Measurements from ENCODE around the gene PAX7. TPM values are rescaled to one million over a fixed set of nuclear protein-coding genes. Genes with fewer than 3 reads are reported as not detected.

Gene PAX7
- total RNA-seq, 2 experiments from 2014 or later, result not detected

- H3K4me3 Mint-ChIP-seq, result no peak overlapping the region
- no peak overlapping the region for H3K27ac ChIP-seq (ENCODE audit: low read depth in 1 of 2, low read length in 2 of 2)
- no peaks in the 10 kb centered on the region for H3K9me3 Mint-ChIP-seq
- peaks cover 61% of the 10 kb centered on the region for H3K27me3 Mint-ChIP-seq
- H3K27ac Mint-ChIP-seq, result no peak overlapping the region
- no peaks in the 10 kb centered on the region for H3K4me1 Mint-ChIP-seq (ENCODE audit: low read depth)
- intact Hi-C loops (cut with DNase I, micrococcal nuclease), result no loop called here
- no peaks in the 10 kb centered on the region for H3K4me1 ChIP-seq (ENCODE audit: insufficient read depth, low read length)
- no peak for TF ChIP-seq CTCF (IDR thresholded peaks at IDR 0.05)
- DNase-seq (no peak), ATAC-seq (ENCODE audit: poor library complexity) (no peak)
- peaks cover 8 to 28% of the 10 kb centered on the region in 2 experiments for H3K27me3 ChIP-seq (ENCODE audit: control insufficient read depth in 1 of 2, insufficient read depth in 2 of 2, low read length in 2 of 2)
- no peaks in the 10 kb centered on the region for H3K36me3 Mint-ChIP-seq (ENCODE audit: low read depth)
- CTCF ChIA-PET, result no interaction called here
- no peaks in the 10 kb centered on the region for H3K36me3 ChIP-seq (ENCODE audit: insufficient read depth, low read length)
- peaks cover 0 to 8% of the 10 kb centered on the region in 2 experiments for H3K9me3 ChIP-seq (ENCODE audit: control insufficient read depth in 1 of 2, insufficient read depth in 1 of 2, low read length in 2 of 2)
- no peak overlapping the region for H3K4me3 ChIP-seq (ENCODE audit: low read length)
- POLR2A ChIA-PET, result no interaction called here
Measured at GRCh38 chr1:18736958-18737357, 106.3 kb downstream of the PAX7 start.

- CTCF ChIA-PET, result no interaction called here
- DNase-seq (peak in 1 of 14 experiments; percentile 7), ATAC-seq (ENCODE audit: poor library complexity) (no peak)
- POLR2A ChIA-PET, result no interaction called here
- Mint-ChIP-seq H3K27ac (no peak overlapping the region), H3K9me3 (no peaks in the 10 kb centered on the region), H3K4me1 (ENCODE audit: low read depth) (no peaks in the 10 kb centered on the region), H3K4me3 (no peak overlapping the region), H3K27me3 (peaks cover 50% of the 10 kb centered on the region), H3K36me3 (ENCODE audit: low read depth) (no peaks in the 10 kb centered on the region)
- H3K27me3 ChIP-seq (ENCODE audit: control insufficient read depth in 1 of 2, insufficient read depth in 2 of 2, low read length in 2 of 2), result peaks cover 9 to 17% of the 10 kb centered on the region in 2 experiments
- no peaks in the 10 kb centered on the region for H3K36me3 ChIP-seq (ENCODE audit: insufficient read depth, low read length)
- peaks cover 0 to 8% of the 10 kb centered on the region in 2 experiments for H3K9me3 ChIP-seq (ENCODE audit: control insufficient read depth in 1 of 2, insufficient read depth in 1 of 2, low read length in 2 of 2)
- H3K4me1 ChIP-seq (ENCODE audit: insufficient read depth, low read length), result no peaks in the 10 kb centered on the region
- intact Hi-C loops (cut with DNase I, micrococcal nuclease), result no loop called here
- H3K27ac ChIP-seq (ENCODE audit: low read depth in 1 of 2, low read length in 2 of 2), result no peak overlapping the region
- TF ChIP-seq CTCF (IDR thresholded peaks at IDR 0.05), result no peak
- H3K4me3 ChIP-seq (ENCODE audit: low read length), result no peak overlapping the region
Measured at GRCh38 chr1:18738126-18738525, 107.5 kb downstream of the PAX7 start.

GRCh38 chr1:18738617-18739016 is 108.0 kb downstream of the PAX7 start:
- no peak for TF ChIP-seq CTCF (IDR thresholded peaks at IDR 0.05)
- intact Hi-C loops (cut with DNase I, micrococcal nuclease), result no loop called here
- peaks cover 49% of the 10 kb centered on the region for H3K27me3 Mint-ChIP-seq
- Histone ChIP-seq H3K4me1 (ENCODE audit: insufficient read depth, low read length) (no peaks in the 10 kb centered on the region), H3K9me3 (ENCODE audit: control insufficient read depth in 1 of 2, insufficient read depth in 1 of 2, low read length in 2 of 2) (peaks cover 0 to 8% of the 10 kb centered on the region in 2 experiments), H3K27ac (ENCODE audit: low read depth in 1 of 2, low read length in 2 of 2) (no peak overlapping the region), H3K4me3 (ENCODE audit: low read length) (no peak overlapping the region), H3K27me3 (ENCODE audit: control insufficient read depth in 1 of 2, insufficient read depth in 2 of 2, low read length in 2 of 2) (peaks cover 12% of the 10 kb centered on the region in 2 experiments), H3K36me3 (ENCODE audit: insufficient read depth, low read length) (no peaks in the 10 kb centered on the region)
- no peak overlapping the region for H3K27ac Mint-ChIP-seq
- ATAC-seq (ENCODE audit: poor library complexity) (no peak), DNase-seq (no peak)
- H3K36me3 Mint-ChIP-seq (ENCODE audit: low read depth), result no peaks in the 10 kb centered on the region
- H3K4me1 Mint-ChIP-seq (ENCODE audit: low read depth), result no peaks in the 10 kb centered on the region
- ChIA-PET CTCF (no interaction called here), POLR2A (no interaction called here)
- no peaks in the 10 kb centered on the region for H3K9me3 Mint-ChIP-seq
- H3K4me3 Mint-ChIP-seq, result no peak overlapping the region
